HAP-1 (cell line): ENCODE data around the gene POLE2.

Experiments used
- DNase-seq, 2 experiments: peaks; one replicate each; pipeline ENCODE4 v3.0.0-alpha.2; 2016 to 2020; ENCODE audit warnings: low spot score in 2 of 2
- H3K27me3 ChIP-seq: fragments of 250-450 bp; sonication (Bioruptor Pico); 2 replicates; pipeline ENCODE4 v1.5.1; 2020; ENCODE audit warnings: low read depth, mild to moderate bottlenecking, moderate library complexity
- H3K36me3 ChIP-seq: fragments of 250-450 bp; sonication (Bioruptor Pico); replicated peaks from 2 replicates; pipeline ENCODE4 v1.5.1; 2020; ENCODE audit warnings: mild to moderate bottlenecking
- H3K4me1 ChIP-seq: fragments of 250-450 bp; sonication (Bioruptor Pico); 2 replicates; pipeline ENCODE4 v1.5.1; 2020; ENCODE audit warnings: mild to moderate bottlenecking
- H3K4me3 ChIP-seq: fragments of 250-450 bp; sonication (Bioruptor Pico); 2 replicates; pipeline ENCODE4 v1.5.1; 2020; ENCODE audit warnings: mild to moderate bottlenecking, moderate library complexity
- H3K9me3 ChIP-seq: fragments of 250-450 bp; sonication (Bioruptor Pico); 2 replicates; pipeline ENCODE4 v1.5.1; 2020; ENCODE audit warnings: mild to moderate bottlenecking, moderate library complexity
- in situ Hi-C: fragments of 300-500 bp; cut with MboI; formaldehyde crosslinking; loops from 3 replicates; pipeline ENCODE4 v1.14.3; 2020; ENCODE audit warnings: low sequenced_read_pairs, inconsistent platforms, mixed read lengths

POLE2 gene

GRCh38 chr14:49640540-49641417 is 47.2 kb downstream of the POLE2 start:
- peaks cover 18% of the 10 kb centered on the region for H3K36me3 ChIP-seq
- peaks cover 18% of the 10 kb centered on the region for H3K4me1 ChIP-seq
- DNase-seq = no peak
- H3K9me3 ChIP-seq = no peaks in the 10 kb centered on the region
- H3K4me3 ChIP-seq = no peak overlapping the region
- in situ Hi-C loops = no loop called here
- no peaks in the 10 kb centered on the region for H3K27me3 ChIP-seq

GRCh38 chr14:49637534-49638078 is 50.4 kb downstream of the POLE2 start:
- peaks cover 22% of the 10 kb centered on the region for H3K36me3 ChIP-seq

GRCh38 chr14:49636866-49637265 is 51.1 kb downstream of the POLE2 start:
- Histone ChIP-seq H3K36me3 (peaks cover 18% of the 10 kb centered on the region), H3K4me1 (peaks cover 18% of the 10 kb centered on the region), H3K4me3 (no peak overlapping the region), H3K9me3 (no peaks in the 10 kb centered on the region), H3K27me3 (no peaks in the 10 kb centered on the region)
- DNase-seq = no peak
- in situ Hi-C loops = loop anchor here (5.0 to 10.0 kb wide), 2 partner anchors 130 to 468 kb away; partner anchors contain the start of gene KLHDC2

More at GRCh38 chr14:49637534-49638078, 50.4 kb downstream of the POLE2 start:
- in situ Hi-C loops = loop anchor here (5.0 to 10.0 kb wide), 2 partner anchors 130 to 467 kb away; partner anchors contain the start of gene KLHDC2
- Histone ChIP-seq H3K4me1 (peaks cover 18% of the 10 kb centered on the region), H3K9me3 (no peaks in the 10 kb centered on the region), H3K4me3 (no peak overlapping the region), H3K27me3 (no peaks in the 10 kb centered on the region)
- no peak for DNase-seq

GRCh38 chr14:49634547-49635334 is 53.3 kb downstream of the POLE2 start, which contains the start of gene DNAAF2:
DNAAF2 (minus strand) TSS chr14:49635244; CDS start chr14:49635149, 95 bp downstream.
- in situ Hi-C loops = loop anchor here (5.0 to 10.0 kb wide), 2 partner anchors 133 to 470 kb away; partner anchors contain the start of gene KLHDC2
- Histone ChIP-seq H3K36me3 (peaks cover 26% of the 10 kb centered on the region), H3K27me3 (no peaks in the 10 kb centered on the region), H3K9me3 (no peaks in the 10 kb centered on the region), H3K4me1 (peaks cover 23% of the 10 kb centered on the region), H3K4me3 (peak within 1 kb of the TSS; percentile 88)
- peak; percentile 64 to 82 for DNase-seq

GRCh38 chr14:49633640-49634546 is 54.1 kb downstream of the POLE2 start:
- no peaks in the 10 kb centered on the region for H3K9me3 ChIP-seq
- DNase-seq = peak; percentile 91 to 95
- peaks cover 26% of the 10 kb centered on the region for H3K36me3 ChIP-seq
- H3K4me1 ChIP-seq = peaks cover 23% of the 10 kb centered on the region
- no peaks in the 10 kb centered on the region for H3K27me3 ChIP-seq
- peak overlapping the region; percentile 88 for H3K4me3 ChIP-seq
- in situ Hi-C loops = loop anchor here (10.0 kb wide), 1 partner anchor 471 kb away; no protein-coding TSS in a partner anchor

GRCh38 chr14:49623941-49624839 is 63.8 kb downstream of the POLE2 start:
- Histone ChIP-seq H3K36me3 (peaks cover 15% of the 10 kb centered on the region), H3K4me3 (peak overlapping the region; percentile 83), H3K4me1 (peaks cover 15% of the 10 kb centered on the region), H3K27me3 (no peaks in the 10 kb centered on the region), H3K9me3 (no peaks in the 10 kb centered on the region)
- in situ Hi-C loops = no loop called here
- no peak for DNase-seq

- Histone ChIP-seq H3K9me3 (no peaks in the 10 kb centered on the region), H3K4me1 (peaks cover 16% of the 10 kb centered on the region), H3K36me3 (peaks cover 23% of the 10 kb centered on the region), H3K27me3 (no peaks in the 10 kb centered on the region), H3K4me3 (peak overlapping the region; percentile 83)
- DNase-seq = no peak
- in situ Hi-C loops = no loop called here
These were observed 64.6 kb downstream of the POLE2 start for GRCh38 chr14:49623387-49623786.

- H3K36me3 ChIP-seq = peaks cover 31% of the 10 kb centered on the region
- no peaks in the 10 kb centered on the region for H3K9me3 ChIP-seq
- in situ Hi-C loops = no loop called here
- peaks cover 20% of the 10 kb centered on the region for H3K4me1 ChIP-seq
- no peak for DNase-seq
- no peaks in the 10 kb centered on the region for H3K27me3 ChIP-seq
- peak overlapping the region; percentile 83 for H3K4me3 ChIP-seq
These were observed 65.9 kb downstream of the POLE2 start for GRCh38 chr14:49622022-49622607.

- H3K4me1 ChIP-seq = peaks cover 20% of the 10 kb centered on the region
- peak overlapping the region; percentile 83 for H3K4me3 ChIP-seq
- no peaks in the 10 kb centered on the region for H3K9me3 ChIP-seq
- no peaks in the 10 kb centered on the region for H3K27me3 ChIP-seq
- H3K36me3 ChIP-seq = peaks cover 35% of the 10 kb centered on the region
- DNase-seq = peak; percentile 39 to 84
- in situ Hi-C loops = no loop called here
These were observed 66.7 kb downstream of the POLE2 start for GRCh38 chr14:49621114-49621881.

- peak within 1 kb of the TSS; percentile 83 for H3K4me3 ChIP-seq
- peak; percentile 96 to 99 for DNase-seq
- no peaks in the 10 kb centered on the region for H3K27me3 ChIP-seq
- in situ Hi-C loops = no loop called here
- H3K9me3 ChIP-seq = no peaks in the 10 kb centered on the region
- peaks cover 19% of the 10 kb centered on the region for H3K4me1 ChIP-seq
- H3K36me3 ChIP-seq = peaks cover 27% of the 10 kb centered on the region
These were observed 67.6 kb downstream of the POLE2 start, which contains the start of the genes MGAT2 and RPL36AL for GRCh38 chr14:49620182-49621113. MGAT2 (plus strand) TSS chr14:49620799; CDS start chr14:49621269, 470 bp downstream. RPL36AL (minus strand) TSS chr14:49620626; CDS start chr14:49619104, 1,522 bp downstream.
